Measurements from ENCODE around the gene ZDHHC8.

ZDHHC8 gene

DNA sequence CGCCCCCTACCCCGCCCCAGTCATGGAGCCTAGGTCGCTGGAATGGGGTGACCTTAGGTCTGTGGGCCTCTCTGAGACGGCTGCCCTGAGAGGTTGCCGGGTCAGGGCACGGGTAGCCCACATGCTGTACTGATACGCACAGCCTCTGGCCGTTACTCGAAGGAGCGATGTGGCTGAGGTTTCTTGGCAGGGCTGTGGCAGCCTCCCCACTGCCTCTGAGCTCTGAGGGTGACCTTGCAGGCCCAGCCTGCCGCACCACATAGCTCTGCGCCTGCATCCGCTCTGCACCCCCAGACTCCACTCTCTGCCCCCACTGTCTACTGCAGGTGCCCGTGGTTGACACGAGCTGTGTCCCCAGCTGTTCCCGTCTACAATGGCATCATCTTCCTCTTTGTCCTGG lies 7.3 kb downstream of the ZDHHC8 start:
- TF ChIP-seq, protein P1, sequence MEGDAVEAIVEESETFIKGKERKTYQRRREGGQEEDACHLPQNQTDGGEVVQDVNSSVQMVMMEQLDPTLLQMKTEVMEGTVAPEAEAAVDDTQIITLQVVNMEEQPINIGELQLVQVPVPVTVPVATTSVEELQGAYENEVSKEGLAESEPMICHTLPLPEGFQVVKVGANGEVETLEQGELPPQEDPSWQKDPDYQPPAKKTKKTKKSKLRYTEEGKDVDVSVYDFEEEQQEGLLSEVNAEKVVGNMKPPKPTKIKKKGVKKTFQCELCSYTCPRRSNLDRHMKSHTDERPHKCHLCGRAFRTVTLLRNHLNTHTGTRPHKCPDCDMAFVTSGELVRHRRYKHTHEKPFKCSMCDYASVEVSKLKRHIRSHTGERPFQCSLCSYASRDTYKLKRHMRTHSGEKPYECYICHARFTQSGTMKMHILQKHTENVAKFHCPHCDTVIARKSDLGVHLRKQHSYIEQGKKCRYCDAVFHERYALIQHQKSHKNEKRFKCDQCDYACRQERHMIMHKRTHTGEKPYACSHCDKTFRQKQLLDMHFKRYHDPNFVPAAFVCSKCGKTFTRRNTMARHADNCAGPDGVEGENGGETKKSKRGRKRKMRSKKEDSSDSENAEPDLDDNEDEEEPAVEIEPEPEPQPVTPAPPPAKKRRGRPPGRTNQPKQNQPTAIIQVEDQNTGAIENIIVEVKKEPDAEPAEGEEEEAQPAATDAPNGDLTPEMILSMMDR (IDR thresholded peaks at IDR 0.05; ENCODE audit: borderline replicate concordance, insufficient read depth, low read depth, low read length) = no peak
- no peak overlapping the region for H3K4me3 ChIP-seq (ENCODE audit: low read depth, low read length)

DNA sequence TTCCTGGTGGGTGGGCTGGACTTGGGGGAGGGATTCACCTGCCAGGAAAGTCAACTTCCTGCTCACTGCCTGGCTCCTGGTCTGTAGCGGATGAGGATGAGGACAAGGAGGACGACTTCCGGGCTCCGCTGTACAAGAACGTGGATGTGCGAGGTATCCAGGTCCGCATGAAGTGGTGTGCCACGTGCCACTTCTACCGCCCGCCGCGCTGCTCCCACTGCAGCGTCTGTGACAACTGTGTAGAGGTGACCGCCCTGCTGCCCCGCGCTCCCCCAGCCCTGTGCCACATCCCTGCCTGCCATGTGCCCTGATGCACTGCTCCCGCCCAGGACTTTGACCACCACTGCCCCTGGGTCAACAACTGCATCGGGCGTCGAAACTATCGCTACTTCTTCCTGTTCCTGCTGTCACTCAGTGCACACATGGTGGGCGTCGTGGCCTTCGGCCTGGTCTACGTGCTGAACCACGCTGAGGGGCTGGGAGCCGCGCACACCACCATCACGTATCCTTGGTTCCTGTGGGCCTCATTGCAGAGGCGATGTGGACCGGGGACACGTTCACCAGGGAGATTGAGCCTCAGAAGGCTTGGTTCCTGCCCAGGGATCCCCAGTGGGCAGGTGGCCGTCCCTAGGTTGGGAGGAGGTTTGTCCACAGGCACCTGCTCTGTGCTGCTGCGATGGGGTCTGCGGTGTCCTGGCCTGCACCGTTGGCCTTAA lies 7.9 kb downstream of the ZDHHC8 start:
- TF ChIP-seq, protein P1 (IDR thresholded peaks at IDR 0.05; ENCODE audit: borderline replicate concordance, insufficient read depth, low read depth, low read length) = no peak
- no peak overlapping the region for H3K4me3 ChIP-seq (ENCODE audit: low read depth, low read length)

DNA sequence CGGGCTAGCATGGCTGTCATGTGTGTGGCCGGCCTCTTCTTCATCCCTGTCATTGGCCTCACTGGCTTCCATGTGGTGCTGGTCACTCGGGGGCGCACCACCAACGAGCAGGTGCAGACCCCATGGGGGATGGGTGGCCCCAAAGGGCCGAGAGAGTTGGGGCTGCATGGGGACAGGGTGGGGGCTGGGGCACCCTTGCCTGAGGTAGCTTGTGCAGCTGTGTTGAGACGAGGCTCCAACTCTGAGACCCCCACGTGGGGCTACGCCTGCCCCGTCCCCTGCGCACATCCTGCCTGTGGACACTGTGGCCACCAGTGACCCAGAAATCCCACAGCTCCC lies 8.5 kb downstream of the ZDHHC8 start:
- H3K4me3 ChIP-seq (ENCODE audit: low read depth, low read length) = no peak overlapping the region
- TF ChIP-seq, protein P1 (IDR thresholded peaks at IDR 0.05; ENCODE audit: borderline replicate concordance, insufficient read depth, low read depth, low read length) = no peak

DNA sequence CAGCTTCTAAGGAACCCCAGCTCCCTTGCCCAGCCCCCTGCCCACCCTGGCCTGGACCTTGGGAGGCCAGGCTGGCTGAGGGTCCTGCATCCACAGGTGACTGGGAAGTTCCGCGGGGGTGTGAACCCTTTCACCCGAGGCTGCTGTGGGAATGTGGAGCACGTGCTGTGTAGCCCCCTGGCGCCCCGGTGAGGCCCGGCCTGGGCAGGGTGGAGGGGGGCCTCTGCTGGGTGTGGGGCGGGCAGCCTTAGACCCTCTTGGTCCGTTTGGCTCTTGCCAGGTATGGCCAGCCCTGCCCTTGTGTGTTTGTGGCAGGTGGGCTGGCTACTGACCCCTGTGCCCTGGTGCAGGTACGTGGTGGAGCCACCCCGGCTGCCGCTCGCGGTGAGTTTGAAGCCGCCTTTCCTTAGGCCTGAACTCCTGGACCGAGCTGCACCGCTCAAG lies 8.9 kb downstream of the ZDHHC8 start:
- TF ChIP-seq, protein P1 (IDR thresholded peaks at IDR 0.05; ENCODE audit: borderline replicate concordance, insufficient read depth, low read depth, low read length) = no peak
- H3K4me3 ChIP-seq (ENCODE audit: low read depth, low read length) = no peak overlapping the region

DNA sequence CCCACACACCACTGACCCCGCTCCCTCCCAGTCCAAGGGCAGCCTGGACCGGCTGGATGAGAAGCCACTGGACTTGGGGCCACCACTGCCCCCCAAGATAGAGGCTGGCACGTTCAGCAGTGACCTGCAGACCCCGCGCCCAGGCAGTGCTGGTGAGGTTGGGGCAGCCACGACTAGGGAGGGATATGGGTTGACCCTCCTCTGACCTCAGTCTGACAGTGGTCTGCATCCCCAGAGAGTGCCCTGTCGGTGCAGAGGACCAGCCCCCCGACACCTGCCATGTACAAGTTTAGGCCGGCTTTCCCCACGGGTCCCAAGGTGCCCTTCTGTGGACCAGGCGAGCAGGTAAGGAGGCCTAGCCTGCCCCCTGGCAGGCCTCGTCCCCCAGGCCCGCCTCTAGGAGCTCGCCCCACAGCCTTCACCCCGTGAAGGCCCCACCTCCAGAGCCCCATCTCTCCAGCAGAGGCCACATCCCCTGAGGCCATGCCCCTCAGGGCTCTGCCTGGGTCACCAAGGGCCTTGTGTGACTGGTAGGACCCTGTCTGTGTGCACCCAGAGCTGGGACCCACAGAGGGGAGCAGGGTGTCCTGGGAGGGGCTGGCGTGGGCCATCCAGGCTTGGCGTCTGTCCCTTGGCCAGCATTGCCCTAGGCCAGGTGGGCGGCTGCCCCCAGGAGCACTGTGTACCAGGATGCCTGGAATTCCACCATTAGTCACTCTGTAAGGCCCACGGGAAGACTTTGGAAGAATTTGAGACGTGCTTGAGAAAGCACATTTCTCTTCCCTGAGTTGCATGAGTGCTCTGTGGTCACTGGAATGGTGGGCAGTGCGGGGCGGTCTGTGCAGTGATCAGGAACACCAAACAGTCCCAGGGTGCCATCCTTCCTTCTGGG lies 9.8 kb downstream of the ZDHHC8 start:
- TF ChIP-seq, protein P1 (IDR thresholded peaks at IDR 0.05; ENCODE audit: borderline replicate concordance, insufficient read depth, low read depth, low read length) = no peak
- no peak overlapping the region for H3K4me3 ChIP-seq (ENCODE audit: low read depth, low read length)

DNA sequence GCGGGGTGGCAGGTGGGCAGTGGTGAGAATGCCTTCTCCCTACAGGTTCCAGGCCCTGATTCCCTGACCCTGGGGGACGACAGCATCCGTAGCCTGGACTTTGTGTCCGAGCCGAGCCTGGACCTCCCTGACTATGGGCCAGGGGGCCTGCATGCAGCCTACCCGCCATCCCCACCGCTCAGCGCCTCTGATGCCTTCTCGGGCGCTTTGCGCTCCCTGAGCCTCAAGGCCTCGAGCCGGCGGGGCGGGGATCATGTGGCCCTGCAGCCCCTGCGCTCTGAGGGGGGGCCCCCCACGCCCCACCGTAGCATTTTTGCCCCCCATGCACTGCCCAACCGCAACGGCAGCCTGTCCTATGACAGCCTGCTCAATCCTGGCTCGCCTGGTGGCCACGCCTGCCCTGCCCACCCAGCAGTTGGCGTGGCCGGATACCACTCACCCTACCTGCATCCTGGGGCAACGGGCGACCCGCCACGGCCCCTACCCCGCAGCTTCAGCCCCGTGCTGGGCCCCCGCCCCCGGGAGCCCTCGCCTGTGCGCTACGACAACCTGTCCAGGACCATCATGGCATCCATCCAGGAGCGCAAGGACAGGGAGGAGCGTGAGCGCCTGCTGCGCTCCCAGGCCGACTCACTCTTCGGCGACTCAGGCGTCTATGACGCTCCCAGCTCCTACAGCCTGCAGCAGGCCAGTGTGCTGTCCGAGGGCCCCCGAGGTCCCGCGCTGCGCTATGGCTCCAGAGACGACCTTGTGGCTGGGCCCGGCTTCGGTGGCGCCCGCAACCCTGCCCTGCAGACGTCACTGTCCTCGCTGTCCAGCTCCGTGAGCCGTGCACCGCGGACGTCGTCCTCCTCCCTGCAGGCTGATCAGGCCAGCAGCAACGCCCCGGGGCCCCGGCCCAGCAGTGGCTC lies 11.4 kb downstream of the ZDHHC8 start:
- H3K4me3 ChIP-seq (ENCODE audit: low read depth, low read length) = no peak overlapping the region
- TF ChIP-seq, protein P1 (IDR thresholded peaks at IDR 0.05; ENCODE audit: borderline replicate concordance, insufficient read depth, low read depth, low read length) = no peak

Data from GM12875 (cell line).